Measurements from ENCODE around the gene THRAP3.

DNA sequence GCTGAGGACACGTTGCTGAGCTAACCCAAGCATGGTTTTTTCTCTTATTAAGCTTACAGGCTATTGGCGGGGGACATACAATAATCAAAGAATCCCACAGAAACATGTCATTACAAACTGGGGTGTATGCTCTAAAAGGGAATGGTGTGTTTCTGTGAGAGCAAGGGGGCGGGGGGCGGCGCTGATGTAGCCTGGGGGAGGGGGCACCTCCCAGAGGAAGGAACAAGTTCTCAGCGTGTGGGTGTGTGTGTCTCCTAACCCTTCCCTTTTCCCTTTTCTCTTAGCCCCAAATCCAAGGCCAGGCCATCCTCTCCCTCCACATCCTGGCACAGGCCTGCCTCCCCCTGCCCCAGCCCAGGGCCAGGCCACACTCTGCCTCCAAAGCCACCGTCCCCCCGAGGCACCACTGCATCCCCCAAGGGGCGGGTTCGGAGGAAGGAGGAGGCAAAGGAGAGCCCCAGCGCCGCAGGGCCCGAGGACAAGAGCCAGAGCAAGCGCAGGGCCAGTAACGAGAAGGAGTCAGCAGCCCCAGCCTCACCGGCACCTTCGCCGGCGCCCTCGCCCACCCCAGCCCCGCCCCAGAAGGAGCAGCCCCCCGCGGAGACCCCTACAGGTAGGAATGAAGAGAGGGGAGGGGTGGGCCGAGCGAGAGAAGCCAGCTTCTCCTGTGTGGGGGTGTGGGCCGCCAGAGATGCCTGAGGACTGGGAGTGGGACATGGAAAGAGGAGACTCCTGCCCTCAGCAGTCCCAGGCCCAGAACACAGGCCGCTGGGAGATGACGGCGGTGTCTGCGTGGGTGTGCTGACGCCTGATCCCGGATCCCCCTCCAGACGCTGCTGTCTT is 46.4 kb upstream of the THRAP3 start:
- TF ChIP-seq POLR2A (IDR thresholded peaks at IDR 0.05; ENCODE audit: low read depth, low read length) = no peak
- no peak for TF ChIP-seq POLR2AphosphoS5 (IDR thresholded peaks at IDR 0.05; ENCODE audit: low read depth, low read length)
- no peak for TF ChIP-seq TAF1 (IDR thresholded peaks at IDR 0.05; ENCODE audit: low read depth, low read length)
- TF ChIP-seq SPI1 (IDR thresholded peaks at IDR 0.05; ENCODE audit: low read depth, low read length) = no peak

Data from GM12891 (cell line).